Psoas muscle (tissue), 8 donors: ENCODE results near the gene GRK2. TPM values are rescaled to one million over a fixed set of nuclear protein-coding genes. Genes with fewer than 3 reads are reported as not detected.

Experiments
- ATAC-seq, 4 donors: fragments of 200-7000 bp; cut with Tn5 transposase; one replicate each; pipeline ENCODE4 v1.9.1; 2020; ENCODE audit warnings: moderate library complexity in 3 of 4, mild to moderate bottlenecking in 2 of 4
- DNase-seq, 2 donors: peaks; one replicate each; pipeline ENCODE4 v3.0.0-alpha.2; 2020
- H3K27ac ChIP-seq: fragments of 200-600 bp; one replicate; pipeline ENCODE4 v1.8.0; 2022
- H3K27me3 ChIP-seq, 3 donors: fragments of 200-600 bp in 1 of 3; one replicate each; pipeline versions ENCODE4 v1.6.1 to v1.8.0; 2013 to 2022; ENCODE audit warnings: low read length in 2 of 3, mild to moderate bottlenecking in 2 of 3, moderate library complexity in 1 of 3; ENCODE audit not compliant: insufficient read depth in 3 of 3
- H3K36me3 ChIP-seq, 2 donors: fragments of 200-600 bp in 1 of 2; one replicate each; pipeline versions ENCODE4 v1.6.1 to v1.8.0; 2013 to 2022; ENCODE audit warnings: low read depth in 1 of 2, mild to moderate bottlenecking in 1 of 2, moderate library complexity in 1 of 2; ENCODE audit not compliant: insufficient read depth in 1 of 2
- H3K4me1 ChIP-seq: fragments of 200-600 bp; one replicate; pipeline ENCODE4 v1.8.0; 2022
- H3K4me3 ChIP-seq: fragments of 200-600 bp; one replicate; pipeline ENCODE4 v1.8.0; 2022; ENCODE audit warnings: mild to moderate bottlenecking
- H3K9me3 ChIP-seq: fragments of 200-600 bp; one replicate; pipeline ENCODE4 v1.8.0; 2022
- WGBS, 3 donors: extraction: QIAGEN DNeasy Blood & Tissue Kit; methylation state at CpG; one replicate each; pipeline versions ENCODE4 v1.1.6 to v1.1.7; 2013; 5-methylcytosine and 5-hydroxymethylcytosine counted together
- intact Hi-C, 2 donors: fragments of 100-400 bp; cut with DNase I; formaldehyde crosslinking; loops; one replicate each; pipeline versions ENCODE4 v1.11.0 to v1.14.2; 2022
- polyA plus RNA-seq, 3 donors: library from polyadenylated mRNA; stranded (reverse); fragments of 200-250 nt; gene quantifications; one replicate each; pipeline ENCODE4 v1.2.3, GENCODE V29; 2013
- total RNA-seq, 4 donors: library from RNA; stranded (reverse); fragmentation: NEBNext Ultra II Directional in 2 of 4; extraction: Animal tissue kit (Norgen Biotek cat#: 25700) in 2 of 4; gene quantifications; one replicate each; pipeline versions ENCODE4 v1.2.1 to v1.2.4, GENCODE V29; 2021 to 2023
- TF ChIP-seq, protein P1 (sequence below): fragments of 200-600 bp; IDR thresholded peaks from one replicate; pipeline ENCODE4 v1.8.0; 2022; ENCODE audit warnings: antibody characterized with exemption
- donor health status: healthy with polysubstance abuse.
- donor health status: DM: no; HTN: no; CAD: no; lungs with moderate emphysema.
- donor health status: Bipolar disorder and iron deficiency.
- donor health status: healthy.
- donor health status: DM: yes; HTN: yes; CAD: no.
- donor health status: DM: no; HTN: no; CAD: no.
- donor health status: DM: no; HTN: no; CAD: no.
- donor health status: DM: yes; HTN: yes; CAD: no.

GRK2 gene
- total and polyA plus RNA-seq, 7 donors = 37.3 to 56.8 (median 46.2) TPM

DNA sequence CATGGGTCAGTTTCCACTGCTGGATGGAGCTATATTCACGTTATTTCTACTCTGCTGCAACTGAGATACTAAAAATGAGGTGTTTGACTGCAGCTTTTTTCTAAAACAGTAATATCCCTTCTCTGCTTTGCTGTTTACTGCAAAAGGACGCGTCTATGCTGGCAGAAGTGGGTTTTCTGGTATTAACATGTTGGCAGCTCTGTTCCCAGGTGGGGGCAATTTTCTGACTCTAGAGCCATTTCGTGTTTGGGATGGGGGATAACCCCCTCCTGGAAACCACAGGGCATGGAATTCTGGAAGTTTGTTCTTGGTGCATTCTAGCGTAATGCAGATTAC lies 4.9 kb downstream of the GRK2 start:
- Histone ChIP-seq H3K27me3 (no peaks in the 10 kb centered on the region), H3K4me1 (peaks cover 83% of the 10 kb centered on the region), H3K9me3 (no peaks in the 10 kb centered on the region), H3K4me3 (peak overlapping the region; percentile 49), H3K27ac (peak overlapping the region; percentile 71), H3K36me3 (peaks cover 0 to 14% of the 10 kb centered on the region in 2 donors)
- DNase-seq (no peak), ATAC-seq (no peak)
- 60 to 83% (median 68%) methylated on average over 5 of the region's 5 CpGs for WGBS, 3 donors
- TF ChIP-seq, protein P1, sequence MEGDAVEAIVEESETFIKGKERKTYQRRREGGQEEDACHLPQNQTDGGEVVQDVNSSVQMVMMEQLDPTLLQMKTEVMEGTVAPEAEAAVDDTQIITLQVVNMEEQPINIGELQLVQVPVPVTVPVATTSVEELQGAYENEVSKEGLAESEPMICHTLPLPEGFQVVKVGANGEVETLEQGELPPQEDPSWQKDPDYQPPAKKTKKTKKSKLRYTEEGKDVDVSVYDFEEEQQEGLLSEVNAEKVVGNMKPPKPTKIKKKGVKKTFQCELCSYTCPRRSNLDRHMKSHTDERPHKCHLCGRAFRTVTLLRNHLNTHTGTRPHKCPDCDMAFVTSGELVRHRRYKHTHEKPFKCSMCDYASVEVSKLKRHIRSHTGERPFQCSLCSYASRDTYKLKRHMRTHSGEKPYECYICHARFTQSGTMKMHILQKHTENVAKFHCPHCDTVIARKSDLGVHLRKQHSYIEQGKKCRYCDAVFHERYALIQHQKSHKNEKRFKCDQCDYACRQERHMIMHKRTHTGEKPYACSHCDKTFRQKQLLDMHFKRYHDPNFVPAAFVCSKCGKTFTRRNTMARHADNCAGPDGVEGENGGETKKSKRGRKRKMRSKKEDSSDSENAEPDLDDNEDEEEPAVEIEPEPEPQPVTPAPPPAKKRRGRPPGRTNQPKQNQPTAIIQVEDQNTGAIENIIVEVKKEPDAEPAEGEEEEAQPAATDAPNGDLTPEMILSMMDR = no peak
- intact Hi-C loops = no loop called here

- TF ChIP-seq, protein P1 = no peak
- intact Hi-C loops = no loop called here
- no peaks in the 10 kb centered on the region for H3K27me3 ChIP-seq
- peaks cover 87% of the 10 kb centered on the region for H3K4me1 ChIP-seq
- H3K27ac ChIP-seq = peak overlapping the region; percentile 71
- H3K36me3 ChIP-seq = peaks cover 0 to 14% of the 10 kb centered on the region in 2 donors
- peak; percentile 40 to 81 (median 72) for ATAC-seq
- H3K9me3 ChIP-seq = no peaks in the 10 kb centered on the region
- H3K4me3 ChIP-seq = peak overlapping the region; percentile 49
- peak in 1 of 2 donors; percentile 71 for DNase-seq
- 27 to 44% (median 31%) methylated on average over 19 of the region's 19 CpGs for WGBS, 3 donors
These were observed 5.4 kb downstream of the GRK2 start for GRCh38 chr11:67271541-67272284.

- H3K27me3 ChIP-seq = no peaks in the 10 kb centered on the region
- H3K27ac ChIP-seq = peak overlapping the region; percentile 71
- DNase-seq (peak in 1 of 2 donors; percentile 55), ATAC-seq (no peak)
- peaks cover 0 to 14% of the 10 kb centered on the region in 2 donors for H3K36me3 ChIP-seq
- WGBS, 3 donors = 47 to 62% (median 50%) methylated on average over 22 to 23 of the region's 23 CpGs
- intact Hi-C loops = no loop called here
- TF ChIP-seq, protein P1 = no peak
- H3K9me3 ChIP-seq = no peaks in the 10 kb centered on the region
- peaks cover 90% of the 10 kb centered on the region for H3K4me1 ChIP-seq
- peak overlapping the region; percentile 49 for H3K4me3 ChIP-seq
These were observed 6.3 kb downstream of the GRK2 start for GRCh38 chr11:67272327-67273259.

DNA sequence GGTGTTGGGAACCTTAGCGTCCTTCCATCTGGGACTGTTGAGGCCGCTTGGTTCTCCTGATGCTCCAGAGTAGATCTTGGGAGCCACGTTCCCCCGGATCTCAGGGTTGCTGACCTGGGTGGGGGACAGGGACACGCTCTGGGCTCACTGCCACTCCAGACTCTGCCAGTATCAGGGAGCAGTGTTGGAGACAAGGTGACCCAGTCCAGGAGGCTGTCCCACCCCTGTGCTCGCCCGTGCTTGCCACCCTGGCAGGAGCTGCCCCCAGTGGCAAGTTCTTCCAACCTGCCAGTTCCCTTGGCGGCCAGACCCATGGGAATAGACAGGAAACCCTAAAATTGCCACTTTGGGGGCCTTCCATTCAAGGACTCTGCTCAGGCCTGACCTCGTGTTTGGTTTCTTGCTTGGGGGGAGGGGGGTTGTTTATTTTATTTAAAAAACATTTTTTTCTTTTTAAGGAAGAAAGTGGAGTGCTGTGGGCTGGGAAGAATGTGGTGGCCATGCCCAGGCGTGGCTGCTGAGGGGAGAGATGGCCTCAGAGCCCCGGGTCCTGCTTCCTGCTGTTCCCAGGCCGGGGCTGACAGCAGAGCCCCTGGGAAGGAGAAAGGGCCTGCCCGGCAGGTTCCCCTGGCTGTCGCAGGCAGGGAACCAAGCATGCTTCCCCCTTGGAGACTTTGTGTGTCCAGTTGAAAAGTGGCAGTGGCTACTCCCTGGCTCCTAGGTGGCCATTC lies 7.2 kb downstream of the GRK2 start:
- Histone ChIP-seq H3K9me3 (no peaks in the 10 kb centered on the region), H3K27me3 (no peaks in the 10 kb centered on the region), H3K4me1 (peaks cover 91% of the 10 kb centered on the region), H3K27ac (peak overlapping the region; percentile 71), H3K36me3 (peaks cover 0 to 7% of the 10 kb centered on the region in 2 donors), H3K4me3 (no peak overlapping the region)
- ATAC-seq (peak in 1 of 4 donors; percentile 18), DNase-seq (peak in 1 of 2 donors; percentile 60)
- intact Hi-C loops = no loop called here
- 40 to 49% (median 41%) methylated on average over 13 to 14 of the region's 14 CpGs for WGBS, 3 donors
- TF ChIP-seq, protein P1 = no peak
